ENCODE data around the gene TP53AIP1.

The TP53AIP1 gene

GRCh38 chr11:128942817-128943427 lies at the start of gene TP53AIP1:
TSS of gene TP53AIP1 (minus strand) at chr11:128942871. CDS start at chr11:128937818, 5,053 bp downstream.
- no peak for DNase-seq (ENCODE audit: low read depth in 2 of 2)

- no peak for DNase-seq (ENCODE audit: low read depth in 2 of 2)
Measured at GRCh38 chr11:128988242-128988970, 45.7 kb upstream of the TP53AIP1 start.

GRCh38 chr11:128985880-128986279 lies 43.2 kb upstream of the TP53AIP1 start:
- no peak for DNase-seq (ENCODE audit: low read depth in 2 of 2)

GRCh38 chr11:128983023-128983422 lies 40.4 kb upstream of the TP53AIP1 start:
- DNase-seq (ENCODE audit: low read depth in 2 of 2) = no peak

GRCh38 chr11:128981254-128981653 lies 38.6 kb upstream of the TP53AIP1 start:
- no peak for DNase-seq (ENCODE audit: low read depth in 2 of 2)

GRCh38 chr11:128970598-128971190 lies 28.0 kb upstream of the TP53AIP1 start:
- DNase-seq (ENCODE audit: low read depth in 2 of 2) = no peak

GRCh38 chr11:128968916-128969315 lies 26.2 kb upstream of the TP53AIP1 start:
- DNase-seq (ENCODE audit: low read depth in 2 of 2) = no peak

- DNase-seq (ENCODE audit: low read depth in 2 of 2) = no peak
Measured at GRCh38 chr11:128967578-128967977, 24.9 kb upstream of the TP53AIP1 start.

- no peak for DNase-seq (ENCODE audit: low read depth in 2 of 2)
Measured at GRCh38 chr11:128965485-128965884, 22.8 kb upstream of the TP53AIP1 start.

GRCh38 chr11:128964463-128964930 lies 21.8 kb upstream of the TP53AIP1 start:
- no peak for DNase-seq (ENCODE audit: low read depth in 2 of 2)

GRCh38 chr11:128963744-128964325 lies 21.2 kb upstream of the TP53AIP1 start:
- DNase-seq (ENCODE audit: low read depth in 2 of 2) = no peak

GRCh38 chr11:128962896-128963295 lies 20.2 kb upstream of the TP53AIP1 start:
- DNase-seq (ENCODE audit: low read depth in 2 of 2) = no peak

- no peak for DNase-seq (ENCODE audit: low read depth in 2 of 2)
Measured at GRCh38 chr11:128961645-128962044, 19.0 kb upstream of the TP53AIP1 start.

GRCh38 chr11:128957202-128957482 lies 14.5 kb upstream of the TP53AIP1 start:
- DNase-seq (ENCODE audit: low read depth in 2 of 2) = no peak

GRCh38 chr11:128956401-128957201 lies 13.9 kb upstream of the TP53AIP1 start:
- no peak for DNase-seq (ENCODE audit: low read depth in 2 of 2)

- DNase-seq (ENCODE audit: low read depth in 2 of 2) = no peak
Measured at GRCh38 chr11:128955636-128956035, 13.0 kb upstream of the TP53AIP1 start.

GRCh38 chr11:128953151-128953550 lies 10.5 kb upstream of the TP53AIP1 start:
- DNase-seq (ENCODE audit: low read depth in 2 of 2) = no peak

- DNase-seq (ENCODE audit: low read depth in 2 of 2) = no peak
Measured at GRCh38 chr11:128949791-128950454, 7.3 kb upstream of the TP53AIP1 start.

GRCh38 chr11:128948583-128948982 lies 5.9 kb upstream of the TP53AIP1 start:
- no peak for DNase-seq (ENCODE audit: low read depth in 2 of 2)

- no peak for DNase-seq (ENCODE audit: low read depth in 2 of 2)
Measured at GRCh38 chr11:128947773-128948172, 5.1 kb upstream of the TP53AIP1 start.

GRCh38 chr11:128946648-128947047 lies 4.0 kb upstream of the TP53AIP1 start:
- DNase-seq (ENCODE audit: low read depth in 2 of 2) = no peak

Data from activated CD4-positive, alpha-beta T cell treated with anti-CD3 and anti-CD28 coated beads for 24 hours (primary cell).